Measurements from ENCODE around the gene DYNLL2.
"Not testable (repeated sequence)": the region's sequence is repeated elsewhere in the genome, so short reads cannot be mapped to it uniquely, and the experiment has no call there.

DYNLL2 gene

GRCh38 chr17:58101898-58102297, 18.7 kb downstream of the DYNLL2 start:
- DNase-seq (ENCODE audit: low read depth in 2 of 2), result not testable (repeated sequence)

GRCh38 chr17:58105093-58105492, 21.9 kb downstream of the DYNLL2 start:
- no peak for DNase-seq (ENCODE audit: low read depth in 2 of 2)

GRCh38 chr17:58107306-58107705, 24.1 kb downstream of the DYNLL2 start:
- DNase-seq (ENCODE audit: low read depth in 2 of 2), result no peak

GRCh38 chr17:58109197-58109596, 26.0 kb downstream of the DYNLL2 start:
- no peak for DNase-seq (ENCODE audit: low read depth in 2 of 2)

- no peak for DNase-seq (ENCODE audit: low read depth in 2 of 2)
These were observed 26.8 kb downstream of the DYNLL2 start for GRCh38 chr17:58110012-58110411.

- DNase-seq (ENCODE audit: low read depth in 2 of 2), result no peak
These were observed 28.5 kb downstream of the DYNLL2 start for GRCh38 chr17:58111676-58112075.

- DNase-seq (ENCODE audit: low read depth in 2 of 2), result peak; percentile 62 to 79
These were observed 29.9 kb downstream of the DYNLL2 start for GRCh38 chr17:58112970-58113631.

GRCh38 chr17:58113947-58114346, 30.7 kb downstream of the DYNLL2 start:
- no peak for DNase-seq (ENCODE audit: low read depth in 2 of 2)

GRCh38 chr17:58117382-58117781, 34.2 kb downstream of the DYNLL2 start:
- DNase-seq (ENCODE audit: low read depth in 2 of 2), result no peak

GRCh38 chr17:58119491-58119890, 36.3 kb downstream of the DYNLL2 start:
- no peak for DNase-seq (ENCODE audit: low read depth in 2 of 2)

- peak in 1 of 2 donors; percentile 3 for DNase-seq (ENCODE audit: low read depth in 2 of 2)
These were observed 37.1 kb downstream of the DYNLL2 start for GRCh38 chr17:58120195-58120822.

GRCh38 chr17:58121925-58122324, 38.7 kb downstream of the DYNLL2 start:
- no peak for DNase-seq (ENCODE audit: low read depth in 2 of 2)

GRCh38 chr17:58127846-58128245, 44.6 kb downstream of the DYNLL2 start:
- no peak for DNase-seq (ENCODE audit: low read depth in 2 of 2)

- not testable (repeated sequence) for DNase-seq (ENCODE audit: low read depth in 2 of 2)
These were observed 49.5 kb downstream of the DYNLL2 start for GRCh38 chr17:58132697-58133096.

GRCh38 chr17:58136669-58137279, 53.6 kb downstream of the DYNLL2 start:
- no peak for DNase-seq (ENCODE audit: low read depth in 2 of 2)

- DNase-seq (ENCODE audit: low read depth in 2 of 2), result no peak
These were observed 58.3 kb downstream of the DYNLL2 start for GRCh38 chr17:58141505-58141904.

- DNase-seq (ENCODE audit: low read depth in 2 of 2), result not testable (repeated sequence)
These were observed 60.1 kb downstream of the DYNLL2 start for GRCh38 chr17:58143335-58143734.

GRCh38 chr17:58144801-58145200, 61.6 kb downstream of the DYNLL2 start:
- no peak for DNase-seq (ENCODE audit: low read depth in 2 of 2)

Data from stimulated activated CD8-positive, alpha-beta memory T cell treated with anti-CD3 and anti-CD28 coated beads, Interleukin-2, amount 100 ng/mL, for 48 hours (primary cell).